ENCODE data around the gene PPP1R3D. TPM values are rescaled to one million over a fixed set of nuclear protein-coding genes. Genes with fewer than 3 reads are reported as not detected.
"Not testable (repeated sequence)": the region's sequence is repeated elsewhere in the genome, so short reads cannot be mapped to it uniquely, and the experiment has no call there.

PPP1R3D gene
- total RNA-seq, 1 experiment from 2014 or later = 7.1 TPM

DNA sequence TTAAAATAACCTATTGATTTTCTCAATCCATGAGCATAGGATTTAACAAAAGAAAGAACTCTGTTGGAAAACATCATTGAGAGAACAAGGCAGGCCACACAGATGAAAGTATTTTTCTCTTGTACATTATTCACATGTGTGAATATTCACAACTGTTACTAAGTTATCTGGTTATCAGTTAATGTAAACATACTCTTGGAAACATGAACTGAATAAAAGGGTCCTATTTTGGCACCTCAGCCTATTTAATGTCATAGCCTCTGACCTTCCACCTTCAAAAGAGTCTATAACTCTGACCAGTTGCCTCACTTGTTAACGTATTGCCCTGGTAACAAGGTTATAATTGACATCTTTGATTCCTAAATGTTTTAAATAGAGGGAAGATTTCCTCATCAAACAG lies 14.7 kb downstream of the PPP1R3D start:
- DNase-seq (ENCODE audit: low read depth) = no peak

DNA sequence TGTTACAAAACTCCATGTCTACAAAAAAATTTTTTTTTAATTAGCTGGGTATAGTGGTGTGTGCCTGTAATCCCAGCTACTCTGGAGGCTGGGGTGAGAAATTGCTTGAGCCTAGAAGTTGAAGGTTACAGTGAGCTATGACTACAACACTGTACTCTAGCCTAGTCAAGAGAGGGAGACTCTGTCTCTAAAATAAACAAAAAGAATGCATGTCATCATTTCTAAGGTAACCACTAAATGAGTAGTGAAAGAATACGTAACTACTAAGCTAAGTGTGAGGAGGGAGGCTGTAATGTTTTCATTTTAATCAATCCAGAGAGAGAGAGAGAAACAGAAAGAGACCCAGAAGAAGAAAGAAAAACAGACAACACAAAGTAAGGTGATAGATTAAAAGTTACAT lies 16.6 kb downstream of the PPP1R3D start:
- DNase-seq (ENCODE audit: low read depth) = no peak

- no peak for DNase-seq (ENCODE audit: low read depth)
Measured at GRCh38 chr20:59920944-59921343, 19.2 kb downstream of the PPP1R3D start.

- DNase-seq (ENCODE audit: low read depth) = no peak
Measured at GRCh38 chr20:59912609-59913008, 27.5 kb downstream of the PPP1R3D start.

- no peak for DNase-seq (ENCODE audit: low read depth)
Measured at GRCh38 chr20:59911041-59911440, 29.1 kb downstream of the PPP1R3D start.

DNA sequence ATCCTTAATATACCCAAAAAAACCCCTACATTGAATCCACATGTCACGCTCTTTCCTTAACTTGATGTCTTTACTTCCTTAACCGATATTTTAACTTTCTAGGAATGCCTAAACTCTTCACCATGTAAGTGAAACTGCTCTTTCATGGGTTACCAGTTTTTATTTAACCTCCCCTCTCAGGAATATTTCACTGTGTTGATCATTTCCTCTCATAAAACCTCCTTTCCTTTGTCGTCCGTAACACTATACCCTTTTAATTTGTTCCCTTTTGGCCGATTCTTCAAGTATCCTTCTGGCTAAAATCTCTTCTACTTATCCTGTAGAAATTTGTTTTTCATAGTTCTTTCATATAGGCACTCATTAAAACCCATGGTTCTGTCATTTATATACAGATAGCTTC lies 31.2 kb downstream of the PPP1R3D start:
- no peak for DNase-seq (ENCODE audit: low read depth)

- no peak for DNase-seq (ENCODE audit: low read depth)
Measured at GRCh38 chr20:59903621-59904020, 36.5 kb downstream of the PPP1R3D start.

DNA sequence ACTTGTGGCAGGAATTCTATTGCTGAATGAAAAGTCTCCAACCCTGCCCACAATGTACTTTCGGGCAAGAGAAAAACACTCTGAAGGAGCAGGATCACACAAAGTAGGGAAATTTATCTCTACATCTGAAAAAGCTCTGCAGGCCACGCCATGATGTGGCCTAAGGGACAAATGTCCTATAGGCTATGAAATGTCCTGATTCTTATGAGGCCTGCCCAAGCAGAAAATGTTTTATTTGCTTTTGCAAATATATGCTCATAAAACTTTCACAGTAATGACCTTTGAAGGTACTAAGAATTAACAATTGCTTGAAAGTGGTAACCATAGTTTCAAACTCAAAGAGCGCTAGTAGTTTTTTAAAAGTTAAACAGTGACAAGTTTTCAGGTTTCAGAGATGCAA lies 37.6 kb downstream of the PPP1R3D start:
- DNase-seq (ENCODE audit: low read depth) = no peak

DNA sequence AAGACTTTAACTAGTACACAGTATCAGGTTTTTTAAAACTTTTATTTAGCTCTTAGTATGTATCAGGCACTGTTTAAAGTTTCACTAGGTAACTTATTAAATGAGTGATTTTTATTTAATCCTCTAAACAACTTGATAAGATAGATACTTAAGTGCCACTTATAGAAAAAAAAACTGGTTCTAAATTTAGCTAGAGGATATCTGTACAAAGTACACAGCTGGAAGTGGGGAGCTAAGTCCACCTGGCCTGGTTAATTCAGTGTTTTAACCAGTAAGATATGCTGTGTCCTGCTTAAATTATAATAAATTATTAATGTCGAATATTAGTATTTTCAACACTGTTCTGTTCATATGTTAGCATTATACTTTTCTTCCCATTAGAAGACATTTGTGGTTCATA lies 44.2 kb downstream of the PPP1R3D start:
- no peak for DNase-seq (ENCODE audit: low read depth)

DNA sequence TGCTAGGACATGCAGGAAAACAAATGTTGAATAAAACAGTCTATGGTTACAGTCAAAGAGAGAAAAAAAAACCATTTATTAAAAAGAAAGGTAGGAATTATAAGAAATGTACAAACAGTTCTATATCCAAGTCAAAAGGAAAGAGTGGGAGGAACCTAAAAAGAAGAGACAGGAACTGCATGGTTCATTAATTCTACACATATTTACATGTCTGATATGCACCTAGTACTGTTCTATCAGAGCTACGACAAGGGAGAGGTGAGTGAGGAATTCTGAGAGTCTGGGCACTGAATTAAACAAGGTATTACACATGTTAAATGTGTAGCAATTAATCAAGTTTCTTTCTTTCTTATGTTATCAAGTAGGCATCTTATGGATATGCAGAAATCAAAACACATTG lies 48.5 kb downstream of the PPP1R3D start:
- no peak for DNase-seq (ENCODE audit: low read depth)

DNA sequence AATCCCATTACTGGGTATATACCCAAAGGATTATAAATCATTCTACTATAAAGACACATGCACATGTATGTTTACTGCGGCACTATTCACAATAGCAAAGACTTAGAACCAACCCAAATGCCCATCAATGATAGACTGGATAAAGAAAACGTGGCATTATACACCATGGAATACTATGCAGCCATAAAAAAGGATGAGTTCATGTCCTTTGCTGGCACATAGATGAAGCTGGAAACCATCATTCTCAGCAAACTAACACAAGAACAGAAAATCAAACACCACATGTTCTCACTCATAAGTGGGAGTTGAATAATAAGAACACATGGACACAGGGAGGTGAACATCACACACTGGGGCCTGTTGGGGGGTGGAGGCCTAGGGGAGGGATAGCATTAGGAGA lies 50.1 kb downstream of the PPP1R3D start:
- not testable (repeated sequence) for DNase-seq (ENCODE audit: low read depth)

DNA sequence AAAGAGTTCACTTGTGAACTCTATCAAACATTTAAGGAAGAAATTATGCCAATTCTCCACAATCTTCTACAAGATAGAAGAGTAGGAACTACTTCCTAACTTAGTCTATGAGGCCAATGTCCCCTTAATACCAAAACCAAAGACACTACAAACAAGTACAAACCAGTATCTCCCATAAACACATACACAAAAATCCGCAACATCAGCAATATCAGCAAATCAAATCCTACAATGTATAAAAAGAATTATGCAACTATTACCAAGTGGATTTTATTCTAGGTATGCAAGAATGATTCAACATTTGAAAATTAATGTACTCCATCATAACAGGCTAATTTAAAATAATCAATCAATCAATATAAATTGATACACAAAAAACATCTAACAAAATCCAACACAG lies 52.1 kb downstream of the PPP1R3D start:
- DNase-seq (ENCODE audit: low read depth) = no peak

Other genes starting within 250 kb of the PPP1R3D start
- gene SYCP2, start 6.7 kb downstream of the PPP1R3D start, total RNA-seq (2014; rRNA removed; shearing (Covaris generic)) = 6.2 and 10.1 TPM in 2 replicates
- 9.0 and 12.6 TPM in 2 replicates for gene FAM217B, start 84 bp upstream of the PPP1R3D start, total RNA-seq (2014; rRNA removed; shearing (Covaris generic))
- gene CDH26, start 18.1 kb upstream of the PPP1R3D start, total RNA-seq (2014; rRNA removed; shearing (Covaris generic)) = not detected in 2 replicates

Data from RPMI7951 (cell line).